ENCODE data around the gene SUPT3H. TPM values are rescaled to one million over a fixed set of nuclear protein-coding genes. Genes with fewer than 3 reads are reported as not detected.

The SUPT3H gene
- total and polyA plus RNA-seq, 9 donors = 10.3 to 23.1 (median 16.2) TPM

DNA sequence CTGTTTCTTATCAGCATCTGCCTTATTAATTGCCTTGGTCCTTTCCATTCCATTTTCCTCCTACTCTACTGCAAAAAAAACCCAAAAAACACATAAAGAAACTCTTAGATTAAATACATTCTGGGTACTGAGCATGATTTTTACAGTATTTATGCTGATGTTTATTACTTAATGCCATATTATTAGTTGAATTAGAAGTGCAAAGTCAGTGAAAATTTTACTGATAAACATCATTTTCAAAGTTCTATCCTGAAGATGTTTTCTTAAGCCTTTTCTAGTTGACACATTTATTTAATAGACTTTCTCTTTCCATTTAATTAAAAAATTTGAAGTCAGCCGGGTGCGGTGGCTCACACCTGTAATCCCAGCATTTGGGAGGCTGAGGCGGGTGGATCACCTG lies 285.6 kb downstream of the SUPT3H start:
- H3K36me3 ChIP-seq = no peaks in the 10 kb centered on the region
- no peak overlapping the region for H3K4me3 ChIP-seq
- intact Hi-C loops (cut with DNase I) = no loop called here
- no peak for DNase-seq
- TF ChIP-seq, protein P1, sequence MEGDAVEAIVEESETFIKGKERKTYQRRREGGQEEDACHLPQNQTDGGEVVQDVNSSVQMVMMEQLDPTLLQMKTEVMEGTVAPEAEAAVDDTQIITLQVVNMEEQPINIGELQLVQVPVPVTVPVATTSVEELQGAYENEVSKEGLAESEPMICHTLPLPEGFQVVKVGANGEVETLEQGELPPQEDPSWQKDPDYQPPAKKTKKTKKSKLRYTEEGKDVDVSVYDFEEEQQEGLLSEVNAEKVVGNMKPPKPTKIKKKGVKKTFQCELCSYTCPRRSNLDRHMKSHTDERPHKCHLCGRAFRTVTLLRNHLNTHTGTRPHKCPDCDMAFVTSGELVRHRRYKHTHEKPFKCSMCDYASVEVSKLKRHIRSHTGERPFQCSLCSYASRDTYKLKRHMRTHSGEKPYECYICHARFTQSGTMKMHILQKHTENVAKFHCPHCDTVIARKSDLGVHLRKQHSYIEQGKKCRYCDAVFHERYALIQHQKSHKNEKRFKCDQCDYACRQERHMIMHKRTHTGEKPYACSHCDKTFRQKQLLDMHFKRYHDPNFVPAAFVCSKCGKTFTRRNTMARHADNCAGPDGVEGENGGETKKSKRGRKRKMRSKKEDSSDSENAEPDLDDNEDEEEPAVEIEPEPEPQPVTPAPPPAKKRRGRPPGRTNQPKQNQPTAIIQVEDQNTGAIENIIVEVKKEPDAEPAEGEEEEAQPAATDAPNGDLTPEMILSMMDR (IDR thresholded peaks at IDR 0.05) = no peak
- TF ChIP-seq POLR2A (IDR thresholded peaks at IDR 0.05) = no peak
- no peak for TF ChIP-seq EP300 (IDR thresholded peaks at IDR 0.05)
- H3K27ac ChIP-seq = no peak overlapping the region
- H3K4me1 ChIP-seq (ENCODE audit: insufficient read depth) = no peaks in the 10 kb centered on the region
- 95 to 98% (median 96%) methylated on average over 3 of the region's 3 CpGs for WGBS, 3 donors
- H3K27me3 ChIP-seq = no peaks in the 10 kb centered on the region
- no peaks in the 10 kb centered on the region for H3K9me3 ChIP-seq

DNA sequence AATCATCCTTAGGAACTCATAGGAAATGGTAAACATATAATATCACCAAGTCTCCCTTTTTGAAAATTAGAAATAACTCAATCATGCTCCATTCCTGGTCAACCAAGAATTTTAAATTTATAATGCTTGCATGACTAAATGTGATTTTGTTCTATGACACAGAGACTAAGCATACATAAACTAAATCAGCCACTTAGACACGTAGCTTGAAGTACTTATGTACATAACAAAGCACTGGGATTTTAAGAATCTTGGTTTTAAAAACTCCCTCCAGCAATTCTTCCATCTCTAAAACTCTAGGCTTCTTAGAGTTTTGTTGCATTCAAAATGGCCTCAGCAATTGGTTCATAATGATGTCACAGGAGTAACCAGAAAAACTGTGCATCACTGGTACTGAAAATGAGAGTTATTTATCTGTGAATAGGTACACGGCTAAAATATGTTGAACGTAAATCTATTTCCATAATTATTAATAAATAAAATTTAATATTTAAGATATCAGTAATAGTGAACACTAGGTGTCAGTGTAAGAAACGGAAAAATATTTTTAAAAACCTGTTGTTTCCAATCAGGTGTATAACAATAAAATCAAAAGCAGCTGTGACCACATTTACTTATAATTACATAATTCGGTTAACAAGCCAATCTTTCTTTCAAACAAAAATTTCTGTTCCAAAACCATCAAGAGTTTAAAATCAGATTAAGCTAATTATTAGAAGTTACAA lies 291.2 kb downstream of the SUPT3H start:
- no peaks in the 10 kb centered on the region for H3K4me1 ChIP-seq (ENCODE audit: insufficient read depth)
- no peaks in the 10 kb centered on the region for H3K9me3 ChIP-seq
- TF ChIP-seq, protein P1 (IDR thresholded peaks at IDR 0.05) = no peak
- no peak for TF ChIP-seq EP300 (IDR thresholded peaks at IDR 0.05)
- no peak for TF ChIP-seq POLR2A (IDR thresholded peaks at IDR 0.05)
- no peak for DNase-seq
- no peak overlapping the region for H3K27ac ChIP-seq
- H3K27me3 ChIP-seq = no peaks in the 10 kb centered on the region
- H3K4me3 ChIP-seq = no peak overlapping the region
- intact Hi-C loops (cut with DNase I) = no loop called here
- H3K36me3 ChIP-seq = no peaks in the 10 kb centered on the region
- 71 to 77% (median 77%) methylated on average over 5 of the region's 5 CpGs for WGBS, 3 donors

DNA sequence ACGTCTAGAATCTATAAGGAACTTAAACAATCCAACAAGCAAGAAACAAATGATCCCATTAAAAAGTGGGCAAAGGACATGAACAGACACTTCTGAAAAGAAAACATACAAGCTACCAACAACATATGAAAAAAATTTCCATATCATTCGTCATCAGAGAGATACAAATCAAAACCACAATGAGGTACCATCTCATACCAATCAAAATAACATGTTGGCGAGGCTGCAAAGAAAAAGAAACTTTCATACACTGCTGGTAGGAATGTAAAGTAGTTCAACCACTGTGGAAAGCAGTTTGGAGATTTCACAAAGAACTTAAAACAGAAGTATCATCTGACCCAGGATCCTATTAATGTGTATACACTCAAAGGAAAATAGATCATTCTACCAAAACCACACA lies 293.5 kb downstream of the SUPT3H start:
- H3K36me3 ChIP-seq = no peaks in the 10 kb centered on the region
- 93 to 99% (median 96%) methylated on average over 3 of the region's 3 CpGs for WGBS, 3 donors

DNA sequence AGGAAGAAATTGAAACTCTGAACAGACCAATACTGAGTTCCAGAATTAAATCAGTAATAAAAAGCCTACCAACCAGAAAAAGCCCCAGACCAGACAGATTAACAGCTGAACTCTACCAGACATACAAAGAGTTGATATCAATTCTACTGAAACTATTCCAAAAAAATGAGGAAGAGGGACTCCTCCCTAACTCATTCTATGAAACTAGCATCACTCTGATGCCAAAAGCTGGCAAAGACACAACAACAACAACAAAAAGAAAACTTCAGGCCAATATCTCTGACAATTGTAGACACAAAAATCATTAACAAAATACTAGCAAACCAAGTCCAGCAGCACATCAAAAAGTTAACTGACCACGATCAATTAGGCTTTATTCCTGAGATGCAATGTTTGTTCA lies 295.6 kb downstream of the SUPT3H start:
- H3K36me3 ChIP-seq = no peaks in the 10 kb centered on the region
- DNase-seq = no peak
- intact Hi-C loops (cut with DNase I) = no loop called here
- no peak overlapping the region for H3K4me3 ChIP-seq
- H3K4me1 ChIP-seq (ENCODE audit: insufficient read depth) = no peaks in the 10 kb centered on the region
- 40 to 62% (median 53%) methylated on average over 1 of the region's 1 CpG for WGBS, 3 donors
- TF ChIP-seq EP300 (IDR thresholded peaks at IDR 0.05) (no peak), POLR2A (IDR thresholded peaks at IDR 0.05) (no peak)
- TF ChIP-seq, protein P1 (IDR thresholded peaks at IDR 0.05) = no peak
- peaks cover 0 to 6% of the 10 kb centered on the region in 2 donors for H3K9me3 ChIP-seq
- no peak overlapping the region for H3K27ac ChIP-seq
- no peaks in the 10 kb centered on the region for H3K27me3 ChIP-seq

More for the DNA sequence above, 293.5 kb downstream of the SUPT3H start:
- Histone ChIP-seq H3K27ac (no peak overlapping the region), H3K4me3 (no peak overlapping the region), H3K4me1 (ENCODE audit: insufficient read depth) (no peaks in the 10 kb centered on the region), H3K9me3 (no peaks in the 10 kb centered on the region), H3K27me3 (no peaks in the 10 kb centered on the region)
- intact Hi-C loops (cut with DNase I) = no loop called here
- TF ChIP-seq, protein P1 (IDR thresholded peaks at IDR 0.05) = no peak
- TF ChIP-seq POLR2A (IDR thresholded peaks at IDR 0.05) (no peak), EP300 (IDR thresholded peaks at IDR 0.05) (no peak)
- no peak for DNase-seq

All from ovary (tissue), 9 donors.